AG08396 (cell line): ENCODE results near the gene SUN2.

Experiments
- DNase-seq: peaks from one replicate; pipeline ENCODE4 v3.0.0; 2012; ENCODE audit warnings: low spot score, mixed read lengths

The SUN2 gene

DNA sequence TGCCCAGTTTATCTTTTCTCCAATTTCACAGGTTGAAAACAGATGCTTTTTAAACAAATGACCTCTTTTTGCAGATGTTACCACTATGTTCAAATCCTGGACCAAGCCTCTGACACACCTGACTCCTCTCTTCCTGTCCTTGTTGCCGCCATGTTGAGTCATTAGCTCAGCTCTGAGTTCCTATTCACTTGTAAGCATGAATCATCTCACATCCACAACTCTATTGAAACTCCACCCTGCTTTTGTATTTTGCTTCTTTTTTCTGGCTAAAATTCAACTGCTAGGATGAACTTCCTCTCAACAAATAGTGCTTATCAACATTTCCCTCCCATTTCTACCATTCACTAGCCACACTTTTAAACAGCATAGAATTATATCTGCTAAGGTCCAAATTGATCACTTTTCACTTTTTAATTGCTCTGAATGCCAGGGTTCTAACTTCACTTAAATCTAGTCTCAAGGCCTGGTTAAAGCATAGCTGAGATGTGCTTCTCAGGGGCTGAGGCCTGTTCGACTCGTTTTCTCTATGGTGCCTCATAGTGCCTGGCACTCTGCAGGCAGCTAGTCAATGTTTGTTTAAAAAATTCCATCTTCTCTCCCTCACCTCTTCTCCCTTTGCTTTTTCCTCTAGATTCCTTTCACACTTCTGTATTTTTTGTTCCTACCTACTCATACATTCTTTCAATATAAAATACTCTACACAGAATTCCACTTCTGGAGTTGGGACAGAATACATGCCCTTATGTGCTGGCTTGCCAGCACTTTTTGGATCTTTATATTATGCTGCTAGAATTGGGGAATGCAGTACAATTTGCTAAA lies 59.0 kb downstream of the SUN2 start:
- peak; percentile 66 for DNase-seq

DNA sequence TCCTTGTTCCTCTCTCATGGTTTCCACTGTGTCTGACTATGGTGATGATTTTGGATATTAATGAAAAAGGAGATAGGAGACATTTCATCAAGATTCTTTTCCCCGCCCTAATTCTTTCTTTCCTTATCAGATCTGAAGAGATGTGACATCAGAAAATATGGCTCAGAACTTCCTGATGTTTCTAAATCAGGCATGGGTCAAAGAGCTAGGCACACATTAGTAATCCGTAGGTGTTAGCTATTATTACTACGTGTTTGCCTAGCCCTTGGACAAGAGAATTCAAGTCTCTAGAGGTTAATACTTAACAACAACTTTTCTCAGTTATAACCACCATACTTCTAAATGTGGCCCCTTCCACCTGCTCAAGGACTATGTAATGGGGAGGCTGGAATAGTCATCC lies 60.9 kb downstream of the SUN2 start:
- DNase-seq, result no peak

DNA sequence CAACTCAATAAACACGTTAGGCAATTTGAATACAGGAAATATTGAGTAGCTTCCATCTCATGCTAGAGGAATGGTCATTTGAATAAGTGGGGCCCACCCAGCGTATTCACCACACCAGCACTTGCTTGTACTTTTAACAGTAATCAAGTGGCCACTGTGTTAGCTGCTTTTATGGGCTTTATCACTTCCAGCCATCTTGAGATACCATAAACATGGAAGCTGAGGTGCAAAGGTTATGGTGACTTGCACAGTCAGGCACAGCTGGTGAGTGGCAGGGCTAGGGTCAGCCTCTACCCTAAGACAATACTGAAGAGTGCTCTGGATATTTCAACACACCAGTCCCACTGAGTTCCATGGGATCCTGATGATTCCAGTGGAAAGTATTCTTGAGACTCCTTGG lies 61.7 kb downstream of the SUN2 start:
- DNase-seq, result no peak

DNA sequence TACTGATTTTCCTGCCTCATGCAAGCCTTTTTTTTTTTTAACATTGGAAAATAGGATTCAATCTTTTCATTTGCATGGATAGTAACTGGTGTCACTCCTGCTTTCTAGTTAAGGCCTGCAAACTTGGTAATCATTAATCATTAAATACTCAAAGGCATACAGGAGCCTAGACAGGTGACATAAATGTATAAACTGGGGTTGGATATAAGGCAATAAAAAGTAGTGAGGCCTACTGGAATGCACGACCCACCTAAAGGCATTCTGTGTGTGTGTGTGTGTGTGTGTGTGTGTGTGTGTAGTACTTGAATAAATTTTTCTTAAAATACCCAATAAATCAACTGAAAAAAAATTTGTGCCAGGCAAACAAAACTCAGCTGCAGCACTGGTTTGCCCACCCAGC lies 66.1 kb downstream of the SUN2 start:
- no peak for DNase-seq

DNA sequence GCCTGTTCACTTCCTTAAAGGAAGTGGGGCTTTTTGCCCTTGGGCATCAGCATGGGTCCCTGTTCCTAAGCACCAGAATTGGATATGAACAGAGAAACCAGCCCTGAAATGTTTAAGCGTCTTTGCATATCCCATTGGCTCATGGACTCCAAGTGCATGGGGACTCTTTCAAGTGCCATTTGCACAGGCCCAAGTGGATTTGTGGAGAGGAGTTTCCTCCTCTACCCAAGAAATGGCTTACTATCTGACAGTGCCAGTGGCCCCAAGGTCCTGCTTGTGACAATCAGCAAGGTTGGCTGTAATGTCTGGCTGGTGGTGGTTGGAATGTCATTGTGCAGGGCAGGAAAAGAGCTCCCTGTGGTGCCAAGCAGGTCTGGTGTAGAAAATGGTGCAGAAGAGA lies 70.0 kb downstream of the SUN2 start:
- no peak for DNase-seq

DNA sequence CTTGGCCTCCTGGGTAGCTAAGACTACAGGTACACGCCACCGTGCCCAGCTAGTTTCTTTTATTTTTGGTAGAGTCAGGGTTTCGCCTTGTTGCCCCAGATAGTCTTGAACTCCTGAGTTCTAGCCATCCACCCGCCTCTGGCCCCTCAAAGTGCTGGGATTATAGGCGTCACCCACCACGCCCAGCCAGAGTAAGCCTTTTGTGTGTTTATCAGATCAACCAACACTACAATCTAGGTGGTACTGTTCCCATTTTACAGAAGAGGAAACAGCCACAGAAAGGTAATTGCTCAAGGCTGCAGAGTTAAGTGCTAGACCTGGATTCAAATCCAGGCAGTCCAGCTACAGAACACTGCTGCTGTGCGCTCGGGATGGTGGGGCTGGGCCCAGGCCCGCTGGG lies 70.9 kb downstream of the SUN2 start:
- no peak for DNase-seq
